HUES48 (cell line): ENCODE measurements around the gene PRF1.
"Not testable (repeated sequence)": the region's sequence is repeated elsewhere in the genome, so short reads cannot be mapped to it uniquely, and the experiment has no call there.

ENCODE experiments used
- H3K27ac ChIP-seq: one replicate; pipeline ENCODE4 v1.7.0; 2013; ENCODE audit warnings: low read depth, low read length, inconsistent platforms
- H3K27me3 ChIP-seq: 2 replicates; pipeline ENCODE4 v1.6.1; 2013; ENCODE audit warnings: mild to moderate bottlenecking, low read length; ENCODE audit not compliant: control insufficient read depth, insufficient read depth
- H3K36me3 ChIP-seq: 2 replicates; pipeline ENCODE4 v1.6.1; 2013; ENCODE audit warnings: low read length; ENCODE audit not compliant: control insufficient read depth, insufficient read depth
- H3K4me1 ChIP-seq: 2 replicates; pipeline ENCODE4 v1.6.1; 2013; ENCODE audit warnings: mild to moderate bottlenecking, low read length; ENCODE audit not compliant: control insufficient read depth, insufficient read depth
- H3K4me3 ChIP-seq: 2 replicates; pipeline ENCODE4 v1.5.1; 2013; ENCODE audit warnings: mild to moderate bottlenecking, low read depth, low read length
- H3K9ac ChIP-seq: 2 replicates; pipeline ENCODE4 v1.6.1; 2013; ENCODE audit warnings: mild to moderate bottlenecking, low read depth, low read length, moderate library complexity
- H3K9me3 ChIP-seq: 2 replicates; pipeline ENCODE4 v1.6.1; 2013; ENCODE audit warnings: low read length; ENCODE audit not compliant: control insufficient read depth, insufficient read depth

The PRF1 gene

GRCh38 chr10:70617798-70618568 lies 15.4 kb upstream of the PRF1 start:
- no peak overlapping the region for H3K4me3 ChIP-seq
- peaks cover 33% of the 10 kb centered on the region for H3K9me3 ChIP-seq
- H3K4me1 ChIP-seq: 0 out of 2 replicates have a peak, but pooled peaks cover 4% of the 10 kb centered on the region
- H3K9ac ChIP-seq: no peak overlapping the region
- no peaks in the 10 kb centered on the region for H3K36me3 ChIP-seq
- no peaks in the 10 kb centered on the region for H3K27me3 ChIP-seq
- no peak overlapping the region for H3K27ac ChIP-seq

- H3K36me3 ChIP-seq: no peaks in the 10 kb centered on the region
- no peak overlapping the region for H3K4me3 ChIP-seq
- peaks cover 24% of the 10 kb centered on the region for H3K9me3 ChIP-seq
- H3K9ac ChIP-seq: no peak overlapping the region
- H3K27ac ChIP-seq: no peak overlapping the region
- no peaks in the 10 kb centered on the region for H3K27me3 ChIP-seq
- H3K4me1 ChIP-seq: no peaks in the 10 kb centered on the region
Observed at GRCh38 chr10:70616761-70617160, 14.2 kb upstream of the PRF1 start.

- H3K9ac ChIP-seq: no peak overlapping the region
Observed at GRCh38 chr10:70615784-70616522, 13.4 kb upstream of the PRF1 start.

GRCh38 chr10:70615211-70615610 lies 12.7 kb upstream of the PRF1 start:
- Histone ChIP-seq H3K27ac (no peak overlapping the region), H3K4me3 (no peak overlapping the region), H3K9me3 (peaks cover 9% of the 10 kb centered on the region), H3K27me3 (no peaks in the 10 kb centered on the region), H3K4me1 (no peaks in the 10 kb centered on the region), H3K36me3 (no peaks in the 10 kb centered on the region), H3K9ac (no peak overlapping the region)

More at GRCh38 chr10:70615784-70616522, 13.4 kb upstream of the PRF1 start:
- H3K36me3 ChIP-seq: no peaks in the 10 kb centered on the region
- no peak overlapping the region for H3K4me3 ChIP-seq
- no peaks in the 10 kb centered on the region for H3K4me1 ChIP-seq
- peaks cover 16% of the 10 kb centered on the region for H3K9me3 ChIP-seq
- H3K27me3 ChIP-seq: no peaks in the 10 kb centered on the region
- H3K27ac ChIP-seq: no peak overlapping the region

- H3K4me1 ChIP-seq, H3K9ac ChIP-seq, H3K9me3 ChIP-seq, H3K36me3 ChIP-seq, H3K27ac ChIP-seq, H3K4me3 ChIP-seq, H3K27me3 ChIP-seq: not testable (repeated sequence)
Observed at GRCh38 chr10:70614364-70614763, 11.8 kb upstream of the PRF1 start.

- Histone ChIP-seq H3K9ac (no peak overlapping the region), H3K36me3 (no peaks in the 10 kb centered on the region), H3K27me3 (no peaks in the 10 kb centered on the region), H3K9me3 (no peaks in the 10 kb centered on the region), H3K4me1 (no peaks in the 10 kb centered on the region), H3K4me3 (no peak overlapping the region), H3K27ac (no peak overlapping the region)
Observed at GRCh38 chr10:70613941-70614340, 11.4 kb upstream of the PRF1 start.

- Histone ChIP-seq H3K4me3 (no peak overlapping the region), H3K27ac (no peak overlapping the region)
Observed at GRCh38 chr10:70607936-70608335, 5.4 kb upstream of the PRF1 start.

GRCh38 chr10:70605161-70605560 lies 2.6 kb upstream of the PRF1 start:
- no peak overlapping the region for H3K9ac ChIP-seq
- H3K27me3 ChIP-seq: no peaks in the 10 kb centered on the region
- H3K4me3 ChIP-seq: no peak overlapping the region
- H3K27ac ChIP-seq: no peak overlapping the region
- no peaks in the 10 kb centered on the region for H3K4me1 ChIP-seq
- no peaks in the 10 kb centered on the region for H3K36me3 ChIP-seq
- H3K9me3 ChIP-seq: no peaks in the 10 kb centered on the region

More at GRCh38 chr10:70607936-70608335, 5.4 kb upstream of the PRF1 start:
- Histone ChIP-seq H3K4me1 (no peaks in the 10 kb centered on the region), H3K9ac (no peak overlapping the region), H3K9me3 (no peaks in the 10 kb centered on the region), H3K36me3 (no peaks in the 10 kb centered on the region), H3K27me3 (no peaks in the 10 kb centered on the region)

- no peaks in the 10 kb centered on the region for H3K4me1 ChIP-seq
- H3K27me3 ChIP-seq: no peaks in the 10 kb centered on the region
- no peak overlapping the region for H3K9ac ChIP-seq
- no peak overlapping the region for H3K27ac ChIP-seq
- no peaks in the 10 kb centered on the region for H3K9me3 ChIP-seq
- no peak overlapping the region for H3K4me3 ChIP-seq
- no peaks in the 10 kb centered on the region for H3K36me3 ChIP-seq
Observed at GRCh38 chr10:70604106-70604505, 1.6 kb upstream of the PRF1 start.

- H3K36me3 ChIP-seq: no peaks in the 10 kb centered on the region
- no peak overlapping the region for H3K27ac ChIP-seq
- no peaks in the 10 kb centered on the region for H3K9me3 ChIP-seq
- no peak overlapping the region for H3K4me3 ChIP-seq
- no peaks in the 10 kb centered on the region for H3K27me3 ChIP-seq
- no peaks in the 10 kb centered on the region for H3K4me1 ChIP-seq
- H3K9ac ChIP-seq: no peak overlapping the region
Observed at GRCh38 chr10:70603449-70603801, 884 bp upstream of the PRF1 start.

- no peak overlapping the region for H3K9ac ChIP-seq
- no peaks in the 10 kb centered on the region for H3K4me1 ChIP-seq
- H3K27ac ChIP-seq: no peak overlapping the region
- H3K36me3 ChIP-seq: no peaks in the 10 kb centered on the region
- H3K9me3 ChIP-seq: no peaks in the 10 kb centered on the region
- H3K27me3 ChIP-seq: no peaks in the 10 kb centered on the region
- no peak overlapping the region for H3K4me3 ChIP-seq
Observed at GRCh38 chr10:70601746-70602145, 795 bp downstream of the PRF1 start.
